WTC11 (cell line): ENCODE measurements around the gene HMGN4. TPM values are rescaled to one million over a fixed set of nuclear protein-coding genes. Genes with fewer than 3 reads are reported as not detected.

ENCODE experiments used
- ATF1 ChIP-seq: sonication (generic); formaldehyde crosslinking; IDR thresholded peaks from 2 replicates; pipeline ENCODE4 v1.8.1; 2023; ENCODE audit warnings: mild to moderate bottlenecking, moderate library complexity, missing genetic modification reagents
- CREB1 ChIP-seq: sonication (generic); formaldehyde crosslinking; IDR thresholded peaks from 2 replicates; pipeline ENCODE4 v1.8.0; 2023; ENCODE audit warnings: mild to moderate bottlenecking, missing genetic modification reagents
- ESRRA ChIP-seq: sonication (generic); formaldehyde crosslinking; IDR thresholded peaks from 2 replicates; pipeline ENCODE4 v1.8.1; 2022; ENCODE audit warnings: mild to moderate bottlenecking, missing genetic modification reagents, borderline replicate concordance
- GABPB1 ChIP-seq: sonication (generic); formaldehyde crosslinking; IDR thresholded peaks from 2 replicates; pipeline ENCODE4 v1.8.1; 2023; ENCODE audit warnings: mild to moderate bottlenecking, missing genetic modification reagents
- GTF2I ChIP-seq: fragments of 250-450 bp; sonication (Bioruptor Pico); conservative IDR thresholded peaks from 2 replicates; pipeline ENCODE4 v1.4.0; 2021; ENCODE audit warnings: mild to moderate bottlenecking
- JAZF1 ChIP-seq: fragments of 250-450 bp; sonication (Bioruptor Pico); IDR thresholded peaks from 2 replicates; pipeline ENCODE4 v1.9.0; 2021; ENCODE audit warnings: moderate library complexity, mild to moderate bottlenecking, inconsistent platforms
- JUN ChIP-seq: sonication (generic); formaldehyde crosslinking; IDR thresholded peaks from 2 replicates; pipeline ENCODE4 v1.8.0; 2023; ENCODE audit warnings: mild to moderate bottlenecking, missing genetic modification reagents
- NR2C2 ChIP-seq: sonication (generic); formaldehyde crosslinking; IDR thresholded peaks from 2 replicates; pipeline ENCODE4 v1.8.0; 2022; ENCODE audit warnings: mild to moderate bottlenecking, missing genetic modification reagents
- OVOL2 ChIP-seq: fragments of 250-450 bp; sonication (Bioruptor Pico); IDR thresholded peaks from 2 replicates; pipeline ENCODE4 v1.9.0; 2021; ENCODE audit warnings: mild to moderate bottlenecking, borderline replicate concordance
- SMAD4 ChIP-seq: sonication (generic); formaldehyde crosslinking; IDR thresholded peaks from 2 replicates; pipeline ENCODE4 v1.8.0; 2022; ENCODE audit warnings: mild to moderate bottlenecking, missing genetic modification reagents
- SOX15 ChIP-seq: fragments of 250-450 bp; sonication (Bioruptor Pico); IDR thresholded peaks from 2 replicates; pipeline ENCODE4 v1.9.0; 2021; ENCODE audit warnings: mild to moderate bottlenecking
- SP1 ChIP-seq: sonication (generic); formaldehyde crosslinking; conservative IDR thresholded peaks from 2 replicates; pipeline ENCODE4 v1.8.1; 2022; ENCODE audit warnings: missing genetic modification reagents
- USF1 ChIP-seq: sonication (generic); formaldehyde crosslinking; IDR thresholded peaks from 2 replicates; pipeline ENCODE4 v1.8.0; 2022; ENCODE audit warnings: mild to moderate bottlenecking, missing genetic modification reagents
- ZNF396 ChIP-seq: fragments of 250-450 bp; sonication (Bioruptor Pico); IDR thresholded peaks from 2 replicates; pipeline ENCODE4 v1.8.0; 2021; ENCODE audit warnings: mild to moderate bottlenecking, moderate library complexity, borderline replicate concordance
- ZNF532 ChIP-seq: fragments of 250-450 bp; sonication (Bioruptor Pico); IDR thresholded peaks from 2 replicates; pipeline ENCODE4 v1.9.0; 2021; ENCODE audit warnings: mild to moderate bottlenecking, borderline replicate concordance
- total RNA-seq: library from RNA; stranded (reverse); gene quantifications from 3 replicates; pipeline ENCODE4 v1.2.3, GENCODE V29; 2021
- TF ChIP-seq, protein P1 (sequence below): sonication (generic); formaldehyde crosslinking; IDR thresholded peaks from 2 replicates; pipeline ENCODE4 v1.8.0; 2023; ENCODE audit warnings: mild to moderate bottlenecking, missing genetic modification reagents
- TF ChIP-seq, protein P2 (sequence below): sonication (generic); formaldehyde crosslinking; IDR thresholded peaks from 2 replicates; pipeline ENCODE4 v1.8.1; 2023; ENCODE audit warnings: mild to moderate bottlenecking, missing genetic modification reagents, borderline replicate concordance
- TF ChIP-seq, protein P3 (sequence below): sonication (generic); formaldehyde crosslinking; IDR thresholded peaks from 2 replicates; pipeline ENCODE4 v1.8.0; 2022; ENCODE audit warnings: missing genetic modification reagents
- TF ChIP-seq, protein P4 (sequence below): sonication (generic); formaldehyde crosslinking; IDR thresholded peaks from 2 replicates; pipeline ENCODE4 v1.8.0; 2023; ENCODE audit warnings: missing genetic modification reagents
- TF ChIP-seq, protein P5 (sequence below): sonication (generic); formaldehyde crosslinking; IDR thresholded peaks from 2 replicates; pipeline ENCODE4 v1.8.1; 2023; ENCODE audit warnings: mild to moderate bottlenecking, missing genetic modification reagents, moderate library complexity
- TF ChIP-seq, protein P6 (sequence below): sonication (generic); formaldehyde crosslinking; IDR thresholded peaks from 2 replicates; pipeline ENCODE4 v1.8.1; 2022; ENCODE audit warnings: low read depth, mild to moderate bottlenecking, moderate library complexity, missing genetic modification reagents, borderline replicate concordance

The HMGN4 gene
- total RNA-seq, 1 experiment from 2014 or later = 57.1 TPM

DNA sequence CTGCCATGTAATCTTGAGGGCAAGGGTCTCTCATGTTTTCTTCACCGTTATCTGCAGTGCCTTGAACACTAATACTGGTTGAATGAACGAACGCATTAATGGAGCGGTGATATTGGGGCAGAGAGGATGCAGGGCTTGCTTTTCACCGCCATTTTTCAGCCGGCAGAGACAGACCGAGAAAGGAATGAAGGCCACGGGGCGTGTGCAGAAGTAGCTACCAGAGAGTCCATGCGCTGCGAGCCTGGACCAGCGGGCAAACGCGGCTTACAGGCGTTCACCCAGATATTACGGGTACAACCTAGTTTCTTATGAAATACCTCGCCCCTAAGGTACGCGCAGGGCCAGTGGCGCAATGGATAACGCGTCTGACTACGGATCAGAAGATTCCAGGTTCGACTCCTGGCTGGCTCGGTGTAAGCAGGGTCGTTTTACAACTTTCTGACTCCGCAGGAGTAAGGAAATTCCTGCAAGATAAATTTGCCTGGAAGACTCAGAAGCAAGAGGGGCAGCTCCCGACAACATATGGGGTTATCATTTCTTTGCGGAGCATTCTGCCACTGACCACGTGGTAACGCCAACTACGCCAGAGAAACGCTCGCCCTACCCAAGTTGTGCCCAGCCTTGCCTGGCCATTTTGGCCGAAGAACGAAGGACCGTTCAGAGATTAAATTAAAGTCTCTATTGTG lies 863 bp upstream of the HMGN4 start (continued):
- TF ChIP-seq GTF2I (CRISPR knock-in tag) = no peak
- no peak for TF ChIP-seq CREB1 (CRISPR knock-in tag)
- no peak for TF ChIP-seq OVOL2
- no peak for TF ChIP-seq ZNF396
- TF ChIP-seq, protein P1, sequence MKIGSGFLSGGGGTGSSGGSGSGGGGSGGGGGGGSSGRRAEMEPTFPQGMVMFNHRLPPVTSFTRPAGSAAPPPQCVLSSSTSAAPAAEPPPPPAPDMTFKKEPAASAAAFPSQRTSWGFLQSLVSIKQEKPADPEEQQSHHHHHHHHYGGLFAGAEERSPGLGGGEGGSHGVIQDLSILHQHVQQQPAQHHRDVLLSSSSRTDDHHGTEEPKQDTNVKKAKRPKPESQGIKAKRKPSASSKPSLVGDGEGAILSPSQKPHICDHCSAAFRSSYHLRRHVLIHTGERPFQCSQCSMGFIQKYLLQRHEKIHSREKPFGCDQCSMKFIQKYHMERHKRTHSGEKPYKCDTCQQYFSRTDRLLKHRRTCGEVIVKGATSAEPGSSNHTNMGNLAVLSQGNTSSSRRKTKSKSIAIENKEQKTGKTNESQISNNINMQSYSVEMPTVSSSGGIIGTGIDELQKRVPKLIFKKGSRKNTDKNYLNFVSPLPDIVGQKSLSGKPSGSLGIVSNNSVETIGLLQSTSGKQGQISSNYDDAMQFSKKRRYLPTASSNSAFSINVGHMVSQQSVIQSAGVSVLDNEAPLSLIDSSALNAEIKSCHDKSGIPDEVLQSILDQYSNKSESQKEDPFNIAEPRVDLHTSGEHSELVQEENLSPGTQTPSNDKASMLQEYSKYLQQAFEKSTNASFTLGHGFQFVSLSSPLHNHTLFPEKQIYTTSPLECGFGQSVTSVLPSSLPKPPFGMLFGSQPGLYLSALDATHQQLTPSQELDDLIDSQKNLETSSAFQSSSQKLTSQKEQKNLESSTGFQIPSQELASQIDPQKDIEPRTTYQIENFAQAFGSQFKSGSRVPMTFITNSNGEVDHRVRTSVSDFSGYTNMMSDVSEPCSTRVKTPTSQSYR (CRISPR knock-in tag) = no peak
- no peak for TF ChIP-seq ATF1 (CRISPR knock-in tag)
- no peak for TF ChIP-seq SOX15 (CRISPR knock-in tag)
- TF ChIP-seq ESRRA (CRISPR knock-in tag) = no peak; the same call in 1 of the 2 replicates
- TF ChIP-seq NR2C2 (CRISPR knock-in tag) = no peak
- TF ChIP-seq JAZF1 = no peak
- TF ChIP-seq GABPB1 (CRISPR knock-in tag) = peak; percentile 96
- TF ChIP-seq SMAD4 (CRISPR knock-in tag) = no peak
- TF ChIP-seq JUN (CRISPR knock-in tag) = no peak
- TF ChIP-seq, protein P2, sequence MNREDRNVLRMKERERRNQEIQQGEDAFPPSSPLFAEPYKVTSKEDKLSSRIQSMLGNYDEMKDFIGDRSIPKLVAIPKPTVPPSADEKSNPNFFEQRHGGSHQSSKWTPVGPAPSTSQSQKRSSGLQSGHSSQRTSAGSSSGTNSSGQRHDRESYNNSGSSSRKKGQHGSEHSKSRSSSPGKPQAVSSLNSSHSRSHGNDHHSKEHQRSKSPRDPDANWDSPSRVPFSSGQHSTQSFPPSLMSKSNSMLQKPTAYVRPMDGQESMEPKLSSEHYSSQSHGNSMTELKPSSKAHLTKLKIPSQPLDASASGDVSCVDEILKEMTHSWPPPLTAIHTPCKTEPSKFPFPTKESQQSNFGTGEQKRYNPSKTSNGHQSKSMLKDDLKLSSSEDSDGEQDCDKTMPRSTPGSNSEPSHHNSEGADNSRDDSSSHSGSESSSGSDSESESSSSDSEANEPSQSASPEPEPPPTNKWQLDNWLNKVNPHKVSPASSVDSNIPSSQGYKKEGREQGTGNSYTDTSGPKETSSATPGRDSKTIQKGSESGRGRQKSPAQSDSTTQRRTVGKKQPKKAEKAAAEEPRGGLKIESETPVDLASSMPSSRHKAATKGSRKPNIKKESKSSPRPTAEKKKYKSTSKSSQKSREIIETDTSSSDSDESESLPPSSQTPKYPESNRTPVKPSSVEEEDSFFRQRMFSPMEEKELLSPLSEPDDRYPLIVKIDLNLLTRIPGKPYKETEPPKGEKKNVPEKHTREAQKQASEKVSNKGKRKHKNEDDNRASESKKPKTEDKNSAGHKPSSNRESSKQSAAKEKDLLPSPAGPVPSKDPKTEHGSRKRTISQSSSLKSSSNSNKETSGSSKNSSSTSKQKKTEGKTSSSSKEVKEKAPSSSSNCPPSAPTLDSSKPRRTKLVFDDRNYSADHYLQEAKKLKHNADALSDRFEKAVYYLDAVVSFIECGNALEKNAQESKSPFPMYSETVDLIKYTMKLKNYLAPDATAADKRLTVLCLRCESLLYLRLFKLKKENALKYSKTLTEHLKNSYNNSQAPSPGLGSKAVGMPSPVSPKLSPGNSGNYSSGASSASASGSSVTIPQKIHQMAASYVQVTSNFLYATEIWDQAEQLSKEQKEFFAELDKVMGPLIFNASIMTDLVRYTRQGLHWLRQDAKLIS (CRISPR knock-in tag) = 0 out of 2 replicates have a peak, but pooled peaks have one; percentile 56
- TF ChIP-seq, protein P3, sequence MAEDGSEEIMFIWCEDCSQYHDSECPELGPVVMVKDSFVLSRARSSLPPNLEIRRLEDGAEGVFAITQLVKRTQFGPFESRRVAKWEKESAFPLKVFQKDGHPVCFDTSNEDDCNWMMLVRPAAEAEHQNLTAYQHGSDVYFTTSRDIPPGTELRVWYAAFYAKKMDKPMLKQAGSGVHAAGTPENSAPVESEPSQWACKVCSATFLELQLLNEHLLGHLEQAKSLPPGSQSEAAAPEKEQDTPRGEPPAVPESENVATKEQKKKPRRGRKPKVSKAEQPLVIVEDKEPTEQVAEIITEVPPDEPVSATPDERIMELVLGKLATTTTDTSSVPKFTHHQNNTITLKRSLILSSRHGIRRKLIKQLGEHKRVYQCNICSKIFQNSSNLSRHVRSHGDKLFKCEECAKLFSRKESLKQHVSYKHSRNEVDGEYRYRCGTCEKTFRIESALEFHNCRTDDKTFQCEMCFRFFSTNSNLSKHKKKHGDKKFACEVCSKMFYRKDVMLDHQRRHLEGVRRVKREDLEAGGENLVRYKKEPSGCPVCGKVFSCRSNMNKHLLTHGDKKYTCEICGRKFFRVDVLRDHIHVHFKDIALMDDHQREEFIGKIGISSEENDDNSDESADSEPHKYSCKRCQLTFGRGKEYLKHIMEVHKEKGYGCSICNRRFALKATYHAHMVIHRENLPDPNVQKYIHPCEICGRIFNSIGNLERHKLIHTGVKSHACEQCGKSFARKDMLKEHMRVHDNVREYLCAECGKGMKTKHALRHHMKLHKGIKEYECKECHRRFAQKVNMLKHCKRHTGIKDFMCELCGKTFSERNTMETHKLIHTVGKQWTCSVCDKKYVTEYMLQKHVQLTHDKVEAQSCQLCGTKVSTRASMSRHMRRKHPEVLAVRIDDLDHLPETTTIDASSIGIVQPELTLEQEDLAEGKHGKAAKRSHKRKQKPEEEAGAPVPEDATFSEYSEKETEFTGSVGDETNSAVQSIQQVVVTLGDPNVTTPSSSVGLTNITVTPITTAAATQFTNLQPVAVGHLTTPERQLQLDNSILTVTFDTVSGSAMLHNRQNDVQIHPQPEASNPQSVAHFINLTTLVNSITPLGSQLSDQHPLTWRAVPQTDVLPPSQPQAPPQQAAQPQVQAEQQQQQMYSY (CRISPR knock-in tag) = no peak
- TF ChIP-seq SP1 (CRISPR knock-in tag) = peak; percentile 62
- TF ChIP-seq, protein P4, sequence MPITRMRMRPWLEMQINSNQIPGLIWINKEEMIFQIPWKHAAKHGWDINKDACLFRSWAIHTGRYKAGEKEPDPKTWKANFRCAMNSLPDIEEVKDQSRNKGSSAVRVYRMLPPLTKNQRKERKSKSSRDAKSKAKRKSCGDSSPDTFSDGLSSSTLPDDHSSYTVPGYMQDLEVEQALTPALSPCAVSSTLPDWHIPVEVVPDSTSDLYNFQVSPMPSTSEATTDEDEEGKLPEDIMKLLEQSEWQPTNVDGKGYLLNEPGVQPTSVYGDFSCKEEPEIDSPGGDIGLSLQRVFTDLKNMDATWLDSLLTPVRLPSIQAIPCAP (CRISPR knock-in tag) = 0 out of 2 replicates have a peak, but pooled peaks have one; percentile 27
- TF ChIP-seq USF1 (CRISPR knock-in tag) = peak; percentile 79
- TF ChIP-seq, protein P5, sequence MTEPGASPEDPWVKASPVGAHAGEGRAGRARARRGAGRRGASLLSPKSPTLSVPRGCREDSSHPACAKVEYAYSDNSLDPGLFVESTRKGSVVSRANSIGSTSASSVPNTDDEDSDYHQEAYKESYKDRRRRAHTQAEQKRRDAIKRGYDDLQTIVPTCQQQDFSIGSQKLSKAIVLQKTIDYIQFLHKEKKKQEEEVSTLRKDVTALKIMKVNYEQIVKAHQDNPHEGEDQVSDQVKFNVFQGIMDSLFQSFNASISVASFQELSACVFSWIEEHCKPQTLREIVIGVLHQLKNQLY = no peak
- TF ChIP-seq, protein P6, sequence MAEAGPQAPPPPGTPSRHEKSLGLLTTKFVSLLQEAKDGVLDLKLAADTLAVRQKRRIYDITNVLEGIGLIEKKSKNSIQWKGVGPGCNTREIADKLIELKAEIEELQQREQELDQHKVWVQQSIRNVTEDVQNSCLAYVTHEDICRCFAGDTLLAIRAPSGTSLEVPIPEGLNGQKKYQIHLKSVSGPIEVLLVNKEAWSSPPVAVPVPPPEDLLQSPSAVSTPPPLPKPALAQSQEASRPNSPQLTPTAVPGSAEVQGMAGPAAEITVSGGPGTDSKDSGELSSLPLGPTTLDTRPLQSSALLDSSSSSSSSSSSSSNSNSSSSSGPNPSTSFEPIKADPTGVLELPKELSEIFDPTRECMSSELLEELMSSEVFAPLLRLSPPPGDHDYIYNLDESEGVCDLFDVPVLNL (CRISPR knock-in tag) = no peak
- TF ChIP-seq ZNF532 (CRISPR knock-in tag) = no peak
